NCI-H2196 (cell line): Measurements from ENCODE around the gene MBD6.
"Not testable (repeated sequence)": the region's sequence is repeated elsewhere in the genome, so short reads cannot be mapped to it uniquely, and the experiment has no call there.

Experiments used
- DNase-seq: peaks from one replicate; lab custom pipeline; 2025; ENCODE audit not compliant: unreplicated experiment; lab: John Stamatoyannopoulos, UW

Gene MBD6

DNA sequence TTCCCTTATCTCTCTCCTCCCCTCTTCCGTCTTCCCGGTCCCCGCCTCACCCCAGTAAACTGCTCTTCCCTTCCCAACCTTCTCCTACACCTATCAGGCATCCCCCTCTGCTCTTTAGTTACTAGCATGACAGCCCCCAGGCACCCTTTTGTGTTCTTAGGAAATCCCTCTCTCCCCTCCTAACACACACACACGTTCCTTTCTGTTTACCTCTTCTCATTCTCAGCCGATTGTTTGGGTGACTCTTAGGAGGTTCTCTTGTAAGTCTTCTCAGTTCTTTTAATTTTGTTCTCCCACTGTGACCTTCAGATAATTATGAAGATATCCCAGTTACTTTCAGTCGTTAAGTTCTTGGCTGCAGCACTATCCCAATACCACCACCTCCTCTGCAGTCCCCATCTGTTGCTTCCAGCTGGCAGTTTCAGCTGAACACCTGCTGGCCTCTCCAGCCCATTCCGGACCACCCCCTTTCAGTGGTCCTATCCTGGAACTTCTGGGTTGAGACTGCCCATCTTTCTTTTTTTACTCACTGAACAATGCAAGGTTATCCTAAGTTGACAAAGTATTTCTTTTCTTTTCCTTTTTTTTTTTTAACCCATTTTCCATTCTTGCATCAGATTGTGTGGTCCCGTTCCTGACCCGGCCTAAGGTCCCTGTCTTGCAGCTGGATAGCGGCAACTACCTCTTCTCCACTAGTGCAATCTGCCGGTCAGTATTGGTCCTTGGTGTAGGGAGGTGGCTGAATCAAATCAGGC is 34.0 kb upstream of the MBD6 start:
- no peak for DNase-seq

DNA sequence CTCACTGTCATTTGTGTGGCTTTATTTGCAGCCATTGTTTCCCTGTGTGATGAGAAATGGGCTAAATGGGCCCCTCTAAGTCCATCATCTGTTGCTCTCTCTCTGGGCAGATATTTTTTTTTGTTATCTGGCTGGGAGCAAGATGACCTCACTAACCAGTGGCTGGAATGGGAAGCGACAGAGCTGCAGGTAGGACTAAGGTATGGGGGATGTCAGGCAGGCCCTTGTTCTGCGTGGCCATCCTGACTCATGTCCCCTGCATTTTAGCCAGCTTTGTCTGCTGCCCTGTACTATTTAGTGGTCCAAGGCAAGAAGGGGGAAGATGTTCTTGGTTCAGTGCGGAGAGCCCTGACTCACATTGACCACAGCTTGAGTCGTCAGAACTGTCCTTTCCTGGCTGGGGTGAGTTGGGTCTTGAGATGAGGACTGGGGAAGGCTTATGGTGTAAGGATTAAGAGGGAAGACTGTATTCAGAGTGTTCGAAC is 33.4 kb upstream of the MBD6 start:
- DNase-seq: no peak

DNA sequence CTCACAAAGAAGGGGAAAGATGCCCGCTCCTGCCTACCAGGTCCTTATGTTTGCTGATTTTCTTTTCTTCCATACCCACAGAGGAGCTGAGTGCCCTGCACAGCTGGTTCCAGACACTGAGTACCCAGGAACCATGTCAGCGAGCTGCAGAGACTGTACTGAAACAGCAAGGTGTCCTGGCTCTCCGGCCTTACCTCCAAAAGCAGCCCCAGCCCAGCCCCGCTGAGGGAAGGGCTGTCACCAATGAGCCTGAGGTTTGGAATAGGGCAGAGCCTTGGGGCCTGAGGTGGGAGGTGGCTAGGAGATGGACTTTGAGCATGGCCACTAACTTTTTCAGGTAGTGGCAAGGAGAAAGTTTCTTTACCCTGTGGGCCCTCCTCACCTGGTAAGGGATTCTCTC is 32.5 kb upstream of the MBD6 start:
- DNase-seq: no peak

DNA sequence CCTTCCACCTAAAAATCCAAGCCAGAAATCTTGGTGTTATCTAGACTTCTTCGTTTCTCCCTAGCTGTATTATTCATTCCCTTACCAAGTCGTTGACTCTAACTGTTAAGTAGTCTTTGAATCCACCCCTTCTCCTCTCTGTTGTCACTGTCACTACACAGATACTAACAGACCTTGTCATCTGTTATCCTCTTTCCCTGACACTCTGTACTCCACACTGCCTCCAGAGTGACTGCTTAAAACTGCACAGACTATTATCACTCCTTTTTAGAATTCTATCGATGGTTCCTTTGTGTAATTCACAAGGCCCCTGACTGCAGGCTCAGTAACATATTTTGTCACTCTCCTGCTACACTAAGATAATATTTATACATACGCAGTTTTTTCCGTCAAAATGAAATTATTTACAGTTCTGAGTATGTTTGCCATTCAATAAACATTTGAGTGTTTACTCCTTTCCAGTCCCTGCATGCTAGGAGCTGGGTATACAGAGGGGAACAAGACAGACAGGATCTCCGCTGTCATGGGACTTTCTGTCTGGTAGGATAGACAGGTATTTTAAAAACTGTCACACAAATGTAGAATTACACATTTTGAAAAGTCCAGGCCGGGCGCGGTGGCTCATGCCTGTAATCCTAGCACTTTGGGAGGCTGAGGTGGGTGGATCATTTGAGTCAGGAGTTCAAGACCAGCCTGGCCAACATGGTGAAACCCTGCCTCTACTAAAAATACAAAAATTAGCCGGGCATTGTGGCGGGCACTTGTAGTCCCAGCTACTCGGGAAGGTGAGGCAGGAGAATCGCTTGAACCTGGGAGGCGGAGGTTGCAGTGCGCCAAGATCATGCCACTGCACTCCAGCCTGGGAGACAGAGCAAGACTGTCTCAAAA is 31.0 kb upstream of the MBD6 start:
- no peak for DNase-seq

DNA sequence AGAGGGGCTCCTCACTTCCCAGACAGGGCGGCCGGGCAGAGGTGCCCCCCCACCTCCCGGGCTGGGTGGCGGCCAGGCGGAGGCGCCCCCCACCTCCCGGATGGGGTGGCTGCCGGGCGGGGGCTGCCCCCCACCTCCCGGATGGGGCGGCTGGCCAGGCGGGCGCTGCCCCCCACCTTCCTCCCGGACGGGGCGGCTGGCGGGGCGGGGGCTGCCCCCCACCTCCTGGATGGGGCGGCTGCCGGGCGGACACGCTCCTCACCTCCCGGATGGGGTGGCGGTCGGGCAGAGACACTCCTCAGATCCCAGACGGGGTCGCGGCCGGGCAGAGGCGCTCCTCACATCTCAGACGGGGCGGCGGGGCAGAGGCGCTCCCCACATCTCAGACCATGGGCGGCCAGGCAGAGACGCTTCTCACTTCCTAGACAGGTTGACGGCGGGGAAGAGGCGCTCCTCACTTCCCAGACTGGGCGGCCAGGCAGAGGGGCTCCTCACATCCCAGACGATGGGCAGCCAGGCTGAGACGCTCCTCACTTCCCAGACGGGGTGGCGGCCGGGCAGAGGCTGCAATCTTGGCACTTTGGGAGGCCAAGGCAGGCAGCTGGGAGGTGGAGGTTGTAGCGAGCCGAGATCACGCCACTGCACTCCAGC is 27.4 kb upstream of the MBD6 start:
- not testable (repeated sequence) for DNase-seq

DNA sequence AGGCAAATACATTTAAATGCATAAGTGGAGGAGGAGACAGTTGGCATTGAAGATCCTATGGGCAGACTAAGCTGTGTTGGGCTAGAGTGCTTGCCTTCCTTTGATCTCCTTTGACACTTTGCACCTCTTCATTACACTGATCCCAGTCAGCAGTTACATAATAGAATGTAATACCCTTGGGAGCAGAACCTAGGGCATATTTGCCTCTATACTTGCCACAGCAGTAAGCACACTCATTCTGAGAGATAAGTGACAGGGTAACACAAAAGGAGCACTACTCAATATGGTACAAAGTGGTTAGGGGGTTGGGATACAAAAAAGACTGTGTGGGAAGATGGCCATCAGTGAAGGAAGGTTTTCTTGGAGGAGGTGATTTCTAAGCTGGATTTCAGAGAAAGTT is 25.8 kb upstream of the MBD6 start:
- DNase-seq: no peak

DNA sequence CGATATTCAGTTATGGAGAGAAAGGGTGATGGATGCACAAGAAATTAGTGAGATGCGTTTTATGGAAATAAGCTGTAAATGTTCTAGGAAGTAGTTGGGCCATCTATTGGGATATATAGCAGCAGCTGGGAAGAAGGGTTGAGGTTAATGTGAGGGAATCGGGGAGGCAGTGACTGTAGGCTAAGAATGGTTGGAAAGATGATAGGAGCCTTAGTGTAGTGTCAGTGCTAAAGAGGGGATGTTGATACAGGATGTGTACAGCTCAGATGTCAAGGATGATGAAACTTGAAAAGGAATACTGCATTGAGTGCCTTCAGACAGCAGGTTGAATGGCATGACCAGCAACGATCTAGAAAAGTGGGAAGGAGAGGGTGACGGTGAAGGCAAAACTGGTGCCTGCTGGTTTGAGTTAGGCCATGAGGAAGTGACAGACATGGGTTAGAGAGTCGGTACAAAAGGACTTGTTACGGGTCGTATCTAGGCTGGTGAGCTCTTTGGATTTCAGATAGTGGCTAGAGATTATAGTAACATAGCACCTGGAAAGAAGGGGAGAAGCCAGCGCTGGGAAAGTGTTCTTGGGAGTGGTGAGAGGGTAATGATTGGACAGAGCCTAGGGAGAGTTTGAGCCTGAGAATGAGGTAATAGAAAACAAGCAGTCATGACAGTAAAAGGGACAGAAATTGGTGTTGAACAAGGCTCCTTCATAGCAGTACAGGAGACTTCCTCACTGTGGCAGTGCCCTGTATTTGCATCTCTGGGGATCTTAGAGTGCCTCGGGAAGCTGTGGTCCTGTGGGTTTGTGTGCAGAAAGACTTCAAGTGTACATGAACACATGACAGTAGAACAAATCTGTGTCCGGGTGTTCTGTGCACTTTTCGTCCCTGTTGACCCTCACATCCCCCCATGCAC is 25.1 kb upstream of the MBD6 start:
- no peak for DNase-seq

DNA sequence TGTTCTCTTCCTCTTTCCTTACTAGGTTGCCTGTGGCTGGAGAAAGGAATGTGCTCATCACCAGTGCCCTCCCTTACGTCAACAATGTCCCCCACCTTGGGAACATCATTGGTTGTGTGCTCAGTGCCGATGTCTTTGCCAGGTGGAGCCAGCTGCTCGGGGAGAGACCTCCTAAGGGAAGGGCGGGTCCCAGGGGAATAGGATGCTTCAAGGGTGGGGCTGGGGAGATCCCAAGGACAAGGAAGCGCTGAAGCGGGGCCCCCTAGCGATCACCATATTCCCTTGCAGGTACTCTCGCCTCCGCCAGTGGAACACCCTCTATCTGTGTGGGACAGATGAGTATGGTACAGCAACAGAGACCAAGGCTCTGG is 24.5 kb upstream of the MBD6 start:
- no peak for DNase-seq

DNA sequence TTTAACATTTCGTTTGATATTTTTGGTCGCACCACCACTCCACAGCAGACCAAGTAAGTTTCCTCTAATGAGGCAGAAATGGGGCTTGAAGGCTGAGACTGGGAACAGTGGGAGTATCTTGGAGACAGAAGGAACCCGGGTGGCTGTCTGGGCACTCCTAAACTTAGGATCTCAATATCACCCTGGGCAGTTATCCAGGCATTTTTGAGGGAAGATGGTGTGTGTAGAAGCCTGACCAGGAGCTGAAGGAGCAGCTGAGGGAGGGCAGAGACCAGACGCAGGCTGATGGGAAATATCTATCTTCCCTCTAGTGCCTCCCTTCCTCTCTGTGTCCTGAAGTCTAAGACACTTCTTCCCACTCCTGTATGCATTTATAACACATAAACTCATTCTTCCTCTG is 24.1 kb upstream of the MBD6 start:
- DNase-seq: no peak

DNA sequence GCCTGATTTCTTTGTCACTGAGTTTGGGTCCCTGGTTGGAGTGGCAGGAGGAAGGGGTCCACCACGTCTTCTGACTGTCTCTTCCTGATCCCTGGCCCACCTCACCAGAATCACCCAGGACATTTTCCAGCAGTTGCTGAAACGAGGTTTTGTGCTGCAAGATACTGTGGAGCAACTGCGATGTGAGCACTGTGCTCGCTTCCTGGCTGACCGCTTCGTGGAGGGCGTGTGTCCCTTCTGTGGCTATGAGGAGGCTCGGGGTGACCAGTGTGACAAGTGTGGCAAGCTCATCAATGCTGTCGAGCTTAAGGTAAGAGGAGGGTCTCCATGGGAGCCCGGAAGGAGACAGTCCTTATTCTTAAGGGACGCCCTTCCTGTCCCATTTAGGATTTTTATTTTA is 22.4 kb upstream of the MBD6 start:
- no peak for DNase-seq

DNA sequence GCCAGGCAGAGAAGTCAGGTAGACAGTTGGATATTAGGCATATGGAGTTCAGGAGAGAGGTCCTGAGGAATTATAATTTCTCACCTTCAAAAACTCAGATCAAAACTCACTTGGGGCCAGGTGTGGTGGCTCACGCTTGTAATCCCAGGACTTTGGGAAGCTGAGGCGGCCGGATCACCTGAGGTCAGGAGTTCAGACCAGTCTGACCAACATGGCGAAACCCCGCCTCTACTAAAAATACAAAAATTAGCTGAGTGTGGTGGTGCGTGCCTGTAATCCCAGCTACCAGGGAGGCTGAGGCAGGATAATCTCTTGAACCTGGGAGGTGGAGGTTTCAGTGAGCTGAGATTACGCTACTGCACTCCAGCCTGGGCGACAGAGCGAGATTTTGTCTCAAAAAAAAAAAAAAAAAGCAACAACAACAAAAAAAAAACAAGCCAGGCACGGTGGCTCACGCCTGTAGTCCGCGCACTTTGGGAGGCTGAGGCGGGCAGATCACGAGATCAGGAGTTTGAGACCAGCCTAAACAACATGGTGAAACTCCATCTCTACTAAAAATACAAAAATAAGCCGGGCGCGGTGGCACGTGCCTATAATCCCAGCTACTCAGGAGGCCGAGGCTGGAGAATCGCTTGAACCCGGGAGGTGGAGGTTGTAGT is 20.2 kb upstream of the MBD6 start:
- DNase-seq: not testable (repeated sequence)

DNA sequence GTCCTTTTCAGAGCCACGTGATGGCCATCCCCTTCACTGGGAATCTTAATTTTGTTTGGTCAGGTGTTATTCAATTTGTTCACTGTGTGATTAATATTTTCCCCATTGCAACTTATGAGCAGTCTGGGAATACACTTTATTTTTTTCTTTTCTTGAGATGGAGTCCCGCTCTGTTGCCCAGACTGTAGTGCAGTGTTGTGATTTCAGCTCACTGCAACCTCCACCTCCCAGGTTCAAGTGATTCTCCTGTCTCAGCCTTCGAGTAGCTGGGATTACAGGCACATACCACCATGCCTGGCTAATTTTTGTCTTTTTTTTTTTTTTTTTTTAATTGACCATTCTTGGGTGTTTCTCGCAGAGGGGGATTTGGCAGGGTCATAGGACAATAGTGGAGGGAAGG is 16.1 kb upstream of the MBD6 start:
- not testable (repeated sequence) for DNase-seq

DNA sequence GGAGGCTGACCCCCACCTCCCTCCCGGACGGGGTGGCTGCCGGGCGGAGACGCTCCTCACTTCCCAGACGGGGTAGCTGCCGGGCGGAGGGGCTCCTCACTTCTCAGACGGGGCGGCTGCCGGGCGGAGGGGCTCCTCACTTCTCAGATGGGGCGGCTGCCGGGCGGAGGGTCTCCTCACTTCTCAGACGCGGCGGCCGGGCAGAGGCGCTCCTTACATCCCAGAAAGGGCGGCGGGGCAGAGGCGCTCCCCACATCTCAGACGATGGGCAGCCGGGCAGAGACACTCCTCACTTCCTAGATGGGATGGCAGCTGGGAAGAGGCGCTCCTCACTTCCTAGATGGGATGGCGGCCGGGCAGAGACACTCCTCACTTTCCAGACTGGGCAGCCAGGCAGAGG is 14.8 kb upstream of the MBD6 start:
- not testable (repeated sequence) for DNase-seq

DNA sequence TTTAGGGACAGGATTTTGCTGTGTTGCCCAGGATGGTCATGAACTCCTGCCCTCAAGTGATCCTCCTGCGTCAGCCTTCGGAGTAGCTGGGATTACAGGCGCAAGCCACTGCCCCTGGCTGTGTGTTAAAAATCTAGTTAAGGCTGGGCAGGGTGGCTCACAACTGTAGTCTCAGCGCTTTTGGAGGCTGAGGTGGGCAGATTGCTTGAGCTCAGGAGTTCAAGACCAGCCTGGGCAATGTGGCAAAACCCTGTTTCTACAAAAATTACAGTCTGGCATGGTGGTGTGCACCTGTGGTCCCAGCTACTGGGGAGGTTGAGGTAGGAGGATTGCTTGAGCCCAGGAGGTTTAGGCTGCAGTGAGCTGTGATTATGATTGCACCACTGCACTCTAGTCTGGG is 11.5 kb upstream of the MBD6 start:
- DNase-seq: no peak

DNA sequence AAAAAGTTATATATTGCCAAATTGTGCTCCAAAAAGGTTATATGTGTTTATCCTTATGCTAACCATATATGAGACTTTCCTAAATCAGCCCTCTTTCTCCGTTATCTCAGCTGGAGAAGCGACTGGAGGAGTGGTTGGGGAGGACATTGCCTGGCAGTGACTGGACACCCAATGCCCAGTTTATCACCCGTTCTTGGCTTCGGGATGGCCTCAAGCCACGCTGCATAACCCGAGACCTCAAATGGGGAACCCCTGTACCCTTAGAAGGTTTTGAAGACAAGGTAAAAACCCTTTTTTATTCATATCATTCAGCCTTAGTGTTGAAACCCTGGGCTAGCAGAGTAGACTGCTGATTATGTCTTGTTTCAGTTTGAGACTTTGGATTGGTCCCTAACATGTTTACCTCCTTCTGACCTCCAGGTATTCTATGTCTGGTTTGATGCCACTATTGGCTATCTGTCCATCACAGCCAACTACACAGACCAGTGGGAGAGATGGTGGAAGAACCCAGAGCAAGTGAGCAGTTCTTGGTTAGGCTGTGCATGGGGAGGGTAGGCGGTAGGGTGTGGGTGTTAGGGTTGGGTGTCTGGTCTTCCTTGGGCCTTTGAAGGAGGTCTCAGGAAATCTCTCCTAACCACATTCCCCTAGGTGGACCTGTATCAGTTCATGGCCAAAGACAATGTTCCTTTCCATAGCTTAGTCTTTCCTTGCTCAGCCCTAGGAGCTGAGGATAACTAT is 10.9 kb upstream of the MBD6 start:
- DNase-seq: no peak

DNA sequence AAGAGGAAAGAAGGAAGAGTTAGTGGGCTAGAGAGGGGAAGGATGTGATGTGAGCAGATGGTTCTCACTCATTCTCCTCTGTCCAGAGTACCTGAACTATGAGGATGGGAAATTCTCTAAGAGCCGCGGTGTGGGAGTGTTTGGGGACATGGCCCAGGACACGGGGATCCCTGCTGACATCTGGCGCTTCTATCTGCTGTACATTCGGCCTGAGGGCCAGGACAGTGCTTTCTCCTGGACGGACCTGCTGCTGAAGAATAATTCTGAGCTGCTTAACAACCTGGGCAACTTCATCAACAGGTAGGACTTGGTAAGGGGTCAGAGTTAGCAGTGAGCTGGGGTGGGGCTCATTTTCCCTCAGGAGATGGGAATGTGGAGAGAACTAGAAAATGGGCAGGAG is 10.0 kb upstream of the MBD6 start:
- no peak for DNase-seq

DNA sequence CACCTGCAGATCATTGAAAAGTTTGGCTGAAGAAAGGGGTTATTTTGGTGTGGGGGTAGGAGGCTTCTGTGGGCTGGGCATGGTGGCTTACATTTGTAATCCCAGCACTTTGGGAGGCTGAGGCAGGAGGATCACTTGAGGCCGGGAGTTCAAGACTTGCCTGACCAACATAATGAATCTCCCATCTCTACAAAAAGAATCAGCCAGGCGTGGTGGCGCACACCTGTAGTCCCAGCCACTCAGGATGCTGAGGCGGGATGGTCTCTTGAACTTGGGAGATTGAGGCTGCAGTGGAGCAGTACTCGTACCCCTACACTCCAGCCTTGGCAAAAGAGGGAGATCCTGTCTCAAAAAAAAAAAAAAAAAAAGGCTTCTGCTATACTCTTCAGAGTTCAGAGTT is 9.4 kb upstream of the MBD6 start:
- DNase-seq: no peak

DNA sequence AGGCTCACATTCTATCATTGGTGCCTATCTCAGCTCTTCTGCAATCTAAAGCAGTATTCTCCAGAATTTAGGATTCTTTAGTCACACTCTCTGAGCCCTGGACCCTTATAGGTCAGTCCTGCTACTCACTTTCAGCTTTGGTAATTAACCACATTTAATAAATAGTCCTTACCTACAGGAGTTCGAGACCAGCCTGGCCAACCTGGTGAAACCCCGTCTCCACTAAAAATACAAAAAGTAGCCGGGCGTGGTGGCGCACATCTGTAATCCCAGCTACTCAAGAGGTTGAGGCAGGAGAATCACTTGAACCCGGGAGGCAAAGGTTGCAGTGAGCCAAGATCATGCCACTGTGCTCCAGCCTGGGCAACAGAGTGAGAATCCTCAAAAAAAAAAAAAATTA is 8.9 kb upstream of the MBD6 start:
- DNase-seq: not testable (repeated sequence)

DNA sequence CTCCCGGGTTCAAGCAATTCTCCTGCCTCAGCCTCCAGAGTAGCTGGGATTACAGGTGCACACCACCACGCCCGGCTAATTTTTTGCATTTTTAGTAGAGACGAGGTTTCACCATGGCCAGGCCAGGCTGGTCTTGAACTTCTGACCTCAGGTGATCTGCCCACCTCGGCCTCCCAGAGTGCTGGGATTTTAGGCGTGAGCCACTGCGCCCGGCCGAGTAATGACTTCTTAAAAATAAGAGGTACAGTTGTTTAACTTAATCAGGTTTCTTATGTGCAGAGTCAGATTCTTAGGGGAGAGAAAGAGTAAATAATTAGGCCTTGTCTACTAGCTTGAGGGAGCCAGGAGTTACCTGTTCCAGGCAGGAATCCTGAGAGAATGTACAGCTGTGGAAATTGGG is 8.4 kb upstream of the MBD6 start:
- DNase-seq: not testable (repeated sequence)
